Fibroblast of lung (primary cell): Measurements from ENCODE around the gene PAIP2. TPM values are rescaled to one million over a fixed set of nuclear protein-coding genes. Genes with fewer than 3 reads are reported as not detected.

Source experiments
- DNase-seq, 2 donors: peaks; one replicate each; pipeline versions ENCODE4 v3.0.0 to v3.0.0-alpha.2; 2010; ENCODE audit warnings: low read depth in 2 of 2
- H2AFZ ChIP-seq: 2 replicates; pipeline ENCODE4 v1.5.1; 2012; ENCODE audit warnings: low read length, control low read depth, inconsistent platforms
- H3K27ac ChIP-seq: 2 replicates; pipeline ENCODE4 v1.5.1; 2011; ENCODE audit warnings: low read length, control low read depth; ENCODE audit not compliant: insufficient read depth
- H3K27me3 ChIP-seq: 2 replicates; pipeline ENCODE4 v1.5.1; 2011; ENCODE audit warnings: mild to moderate bottlenecking, low read length; ENCODE audit not compliant: control insufficient read depth, insufficient read depth
- H3K36me3 ChIP-seq: 2 replicates; pipeline ENCODE4 v1.5.1; 2011; ENCODE audit warnings: low read length; ENCODE audit not compliant: control insufficient read depth, insufficient read depth
- H3K4me1 ChIP-seq: 2 replicates; pipeline ENCODE4 v1.5.1; 2011; ENCODE audit warnings: low read length; ENCODE audit not compliant: control insufficient read depth, insufficient read depth; ENCODE audit errors: extremely low read depth
- H3K4me2 ChIP-seq: 2 replicates; pipeline ENCODE4 v1.5.1; 2011; ENCODE audit warnings: low read length, control low read depth; ENCODE audit not compliant: insufficient read depth; ENCODE audit errors: extremely low read depth
- H3K4me3 ChIP-seq, 4 experiments: fragments of 200-600 bp in 1 of 4; sonication (generic) in 1 of 4; replicated peaks in 1 of 4; 2 replicates each; pipeline ENCODE4 v1.5.1; 2011 to 2016; ENCODE audit warnings: low read length in 4 of 4, low read depth in 3 of 4, mild to moderate bottlenecking in 3 of 4, control low read depth in 2 of 4, inconsistent platforms in 1 of 4, mixed read lengths in 1 of 4; ENCODE audit not compliant: insufficient read depth in 1 of 4; ENCODE audit errors: control extremely low read depth in 1 of 4
- H3K79me2 ChIP-seq: 2 replicates; pipeline ENCODE4 v1.5.1; 2012; ENCODE audit warnings: mild to moderate bottlenecking, low read length, inconsistent platforms; ENCODE audit not compliant: control insufficient read depth, insufficient read depth
- H3K9ac ChIP-seq: 2 replicates; pipeline ENCODE4 v1.5.1; 2011; ENCODE audit warnings: mild to moderate bottlenecking, low read length, control low read depth; ENCODE audit not compliant: insufficient read depth
- H3K9me3 ChIP-seq: 2 replicates; pipeline ENCODE4 v1.5.1; 2012; ENCODE audit warnings: low read depth, low read length; ENCODE audit not compliant: control insufficient read depth, insufficient read depth
- H4K20me1 ChIP-seq: 2 replicates; pipeline ENCODE4 v1.5.1; 2011; ENCODE audit warnings: low read length; ENCODE audit not compliant: control insufficient read depth, insufficient read depth; ENCODE audit errors: extremely low read depth
- CTCF ChIP-seq, 2 donors: IDR thresholded peaks in 1 of 2; conservative IDR thresholded peaks in 1 of 2; 1 replicate in 1 of 2; 2 replicates in 1 of 2; pipeline ENCODE4 v1.5.1; 2011 to 2012; ENCODE audit warnings: low read length in 2 of 2, control low read depth in 1 of 2, inconsistent platforms in 1 of 2, low read depth in 1 of 2, mild to moderate bottlenecking in 1 of 2
- EZH2 ChIP-seq: IDR thresholded peaks from 2 replicates; pipeline ENCODE4 v1.5.1; 2012; ENCODE audit warnings: low read length, control low read depth, mild to moderate bottlenecking; ENCODE audit errors: missing control alignments
- polyA plus RNA-seq, 2 donors: library from polyadenylated mRNA; depleted of rRNA in 1 of 2; stranded (reverse) in 1 of 2; unstranded in 1 of 2; fragments of >200 nt; gene quantifications; 2 replicates each; pipeline ENCODE4 v1.2.1, GENCODE V29; 2011 to 2012; ENCODE audit warnings: missing spikeins in 1 of 2
- total RNA-seq: library from RNA; depleted of rRNA; stranded (reverse); fragments of >200 nt; gene quantifications from 2 replicates; pipeline ENCODE4 v1.2.1, GENCODE V29; 2014

Gene PAIP2
- total and polyA plus RNA-seq, 2 donors (not counting 1 experiment from before 2014, with no cell fraction given) = 59.0 to 105 TPM

- no peak overlapping the region for H3K4me3 ChIP-seq
- no peaks in the 10 kb centered on the region for H3K36me3 ChIP-seq
- H3K4me1 ChIP-seq = no peaks in the 10 kb centered on the region
- TF ChIP-seq CTCF (conservative IDR thresholded peaks at IDR 0.05 in 1 of 2, IDR thresholded peaks at IDR 0.05 in 1 of 2; ENCODE audit: low read depth in 1 of 2, low read length in 2 of 2) (no peak), EZH2 (no peak)
- no peaks in the 10 kb centered on the region for H4K20me1 ChIP-seq
- H3K27ac ChIP-seq = no peak overlapping the region
- DNase-seq = no peak
- no peaks in the 10 kb centered on the region for H3K9me3 ChIP-seq
- H3K4me2 ChIP-seq = no peak overlapping the region
- H2AFZ ChIP-seq = no peak overlapping the region
- H3K27me3 ChIP-seq = no peaks in the 10 kb centered on the region
- H3K79me2 ChIP-seq = peaks cover 41% of the 10 kb centered on the region
- no peak overlapping the region for H3K9ac ChIP-seq
Observed at GRCh38 chr5:139360384-139360783, 18.7 kb downstream of the PAIP2 start.

GRCh38 chr5:139361835-139362429, 20.3 kb downstream of the PAIP2 start:
- H3K9ac ChIP-seq = no peak overlapping the region
- H3K79me2 ChIP-seq = peaks cover 32% of the 10 kb centered on the region
- no peak overlapping the region for H3K4me3 ChIP-seq
- no peak for TF ChIP-seq CTCF (conservative IDR thresholded peaks at IDR 0.05 in 1 of 2, IDR thresholded peaks at IDR 0.05 in 1 of 2; ENCODE audit: low read depth in 1 of 2, low read length in 2 of 2)
- TF ChIP-seq EZH2 = no peak
- no peaks in the 10 kb centered on the region for H3K4me1 ChIP-seq
- no peak for DNase-seq
- H3K4me2 ChIP-seq = no peak overlapping the region
- H3K27ac ChIP-seq = no peak overlapping the region
- no peak overlapping the region for H2AFZ ChIP-seq
- peaks cover 2% of the 10 kb centered on the region for H3K36me3 ChIP-seq
- no peaks in the 10 kb centered on the region for H3K9me3 ChIP-seq
- no peaks in the 10 kb centered on the region for H3K27me3 ChIP-seq
- H4K20me1 ChIP-seq = no peaks in the 10 kb centered on the region

- Histone ChIP-seq H3K4me1 (no peaks in the 10 kb centered on the region), H3K4me2 (no peak overlapping the region), H3K27ac (no peak overlapping the region), H3K27me3 (no peaks in the 10 kb centered on the region), H3K36me3 (peaks cover 2% of the 10 kb centered on the region), H4K20me1 (no peaks in the 10 kb centered on the region), H3K9ac (no peak overlapping the region), H3K79me2 (peaks cover 23% of the 10 kb centered on the region), H2AFZ (no peak overlapping the region), H3K9me3 (no peaks in the 10 kb centered on the region), H3K4me3 (no peak overlapping the region)
- no peak for DNase-seq
- TF ChIP-seq CTCF (conservative IDR thresholded peaks at IDR 0.05 in 1 of 2, IDR thresholded peaks at IDR 0.05 in 1 of 2; ENCODE audit: low read depth in 1 of 2, low read length in 2 of 2) (no peak), EZH2 (no peak)
Observed at GRCh38 chr5:139363937-139364336, 22.3 kb downstream of the PAIP2 start.
